Neural cell (in vitro differentiated cells): ENCODE data around the gene ZNF512B.
"Not testable (repeated sequence)": the region's sequence is repeated elsewhere in the genome, so short reads cannot be mapped to it uniquely, and the experiment has no call there.

Experiments used
- CTCF ChIP-seq: fragments of 450-650 bp; IDR thresholded peaks from 2 replicates; pipeline ENCODE4 v1.5.1; 2014; ENCODE audit warnings: antibody characterized with exemption, mild to moderate bottlenecking, moderate library complexity; ENCODE audit not compliant: poor library complexity, severe bottlenecking
- EP300 ChIP-seq: fragments of 450-650 bp; conservative IDR thresholded peaks from 2 replicates; pipeline ENCODE4 v1.6.1; 2014; ENCODE audit warnings: antibody characterized with exemption, mild to moderate bottlenecking, moderate library complexity; ENCODE audit not compliant: poor library complexity, severe bottlenecking
- EZH2 ChIP-seq: fragments of 200-600, 300-800 bp; shearing (Covaris generic), sonication (generic); IDR thresholded peaks from 2 replicates; pipeline ENCODE4 v1.6.1; 2014; ENCODE audit warnings: antibody characterized with exemption, low read length, borderline replicate concordance, mild to moderate bottlenecking; ENCODE audit not compliant: insufficient read depth, poor library complexity, severe bottlenecking
- POLR2AphosphoS5 ChIP-seq: IDR thresholded peaks from 2 replicates; pipeline ENCODE4 v1.6.1; 2012
- RAD21 ChIP-seq: fragments of 450-650 bp; conservative IDR thresholded peaks from 2 replicates; pipeline ENCODE4 v1.6.1; 2014; ENCODE audit warnings: antibody characterized with exemption, mild to moderate bottlenecking, moderate library complexity
- REST ChIP-seq: IDR thresholded peaks from 2 replicates; pipeline ENCODE4 v1.6.1; 2012; ENCODE audit warnings: borderline replicate concordance
- SMC3 ChIP-seq: fragments of 450-650 bp; conservative IDR thresholded peaks from 2 replicates; pipeline ENCODE4 v1.6.1; 2014; ENCODE audit warnings: antibody characterized with exemption, mild to moderate bottlenecking, moderate library complexity; ENCODE audit not compliant: poor library complexity

- not testable (repeated sequence) for TF ChIP-seq CTCF, POLR2AphosphoS5, EP300, RAD21, REST, SMC3, EZH2
Observed at GRCh38 chr20:63976511-63976910, 6.8 kb upstream of the ZNF512B start.
